NCI-H82 treated with DMSO at 0.1 percent for 48 hours (cell line): ENCODE measurements around the gene CPN2.

ENCODE experiments used
- DNase-seq: peaks from one replicate; lab custom pipeline; 2025; ENCODE audit not compliant: unreplicated experiment; lab: John Stamatoyannopoulos, UW

The CPN2 gene

GRCh38 chr3:194329583-194329965, 21.6 kb downstream of the CPN2 start:
- DNase-seq, result no peak

GRCh38 chr3:194328942-194329582, 22.1 kb downstream of the CPN2 start:
- no peak for DNase-seq

- no peak for DNase-seq
These were observed 23.0 kb downstream of the CPN2 start for GRCh38 chr3:194328053-194328657.

GRCh38 chr3:194327218-194328052, 23.7 kb downstream of the CPN2 start:
- no peak for DNase-seq

DNA sequence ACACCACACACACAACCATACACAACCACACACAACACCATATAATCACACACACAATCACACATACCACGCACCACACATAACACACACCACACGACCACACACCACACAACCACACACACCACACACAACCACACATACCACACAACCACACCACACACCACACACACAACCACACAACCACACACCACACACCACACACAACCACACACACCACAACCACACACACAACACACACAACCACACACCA, 24.2 kb downstream of the CPN2 start:
- no peak for DNase-seq

GRCh38 chr3:194326192-194326967, 24.7 kb downstream of the CPN2 start:
- DNase-seq, result no peak

GRCh38 chr3:194325424-194326153, 25.5 kb downstream of the CPN2 start:
- no peak for DNase-seq

- no peak for DNase-seq
These were observed 26.3 kb downstream of the CPN2 start for GRCh38 chr3:194324823-194325327.

DNA sequence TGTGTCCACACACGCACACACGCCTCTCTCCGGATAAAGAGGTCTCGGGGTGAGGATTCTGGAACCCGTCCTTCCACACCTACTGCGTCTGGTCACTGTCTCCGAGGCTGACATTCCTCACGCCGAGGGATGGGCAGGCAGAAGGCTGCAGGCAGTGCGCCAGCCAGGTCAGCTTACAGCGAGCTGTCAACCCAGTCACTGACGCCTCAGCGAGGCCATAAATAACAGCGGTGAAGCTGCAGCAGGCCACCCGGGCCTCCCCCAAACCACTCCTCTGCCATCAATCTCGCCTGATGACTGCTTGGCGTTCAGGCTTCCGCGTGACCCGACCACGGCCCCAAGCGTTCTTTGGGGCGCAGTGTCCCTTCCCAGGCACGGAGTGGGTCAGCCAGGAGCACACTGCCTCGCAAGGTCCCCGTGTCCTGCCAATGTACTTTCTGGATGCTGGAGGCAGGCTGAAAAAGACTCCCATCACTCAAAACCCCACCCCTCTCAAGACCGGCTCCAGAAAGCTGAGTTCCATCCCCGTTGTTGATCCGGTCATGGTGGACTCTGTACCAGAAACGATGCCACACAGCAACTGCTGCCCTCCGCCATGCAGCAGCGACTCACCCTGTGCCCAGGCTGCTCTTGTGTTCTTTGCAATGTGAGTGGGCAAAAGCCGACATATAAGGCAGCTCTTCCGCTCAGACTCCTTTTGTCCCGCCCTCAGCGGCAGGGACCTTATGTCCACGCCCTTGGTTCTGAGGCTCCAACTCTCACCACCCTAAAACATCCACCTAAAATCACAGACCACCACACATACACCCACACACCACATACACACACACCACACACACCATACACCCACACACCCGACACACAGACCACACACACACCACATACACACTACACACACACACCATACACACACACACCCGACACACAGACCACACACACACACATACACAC, 27.1 kb downstream of the CPN2 start:
- DNase-seq, result no peak

DNA sequence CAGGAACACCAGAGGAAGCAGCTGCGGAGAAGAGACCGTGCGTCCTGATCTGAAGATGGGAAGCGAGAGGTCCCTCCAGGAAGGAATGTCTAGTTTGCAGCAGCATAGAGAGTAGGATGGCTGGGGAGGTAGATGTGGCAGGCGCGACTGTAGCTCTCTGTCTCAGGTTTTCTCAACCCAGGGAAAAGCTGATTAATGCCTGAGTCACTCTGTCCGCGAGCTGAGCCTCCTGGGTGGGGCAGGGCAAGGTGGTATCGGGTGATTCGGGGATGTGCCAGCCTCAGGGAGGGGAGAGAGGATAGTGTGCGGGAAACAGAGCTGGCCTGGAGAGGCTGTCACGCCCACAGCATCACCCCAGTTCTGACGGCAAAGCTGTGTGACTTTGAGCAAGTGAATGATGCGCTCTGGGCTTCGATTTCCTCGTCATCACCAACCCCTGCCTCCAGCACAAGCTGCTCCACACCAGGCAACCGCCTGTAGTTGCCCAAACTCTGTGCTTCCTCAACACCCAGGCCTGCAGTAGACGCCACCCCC, 28.4 kb downstream of the CPN2 start:
- DNase-seq, result no peak

DNA sequence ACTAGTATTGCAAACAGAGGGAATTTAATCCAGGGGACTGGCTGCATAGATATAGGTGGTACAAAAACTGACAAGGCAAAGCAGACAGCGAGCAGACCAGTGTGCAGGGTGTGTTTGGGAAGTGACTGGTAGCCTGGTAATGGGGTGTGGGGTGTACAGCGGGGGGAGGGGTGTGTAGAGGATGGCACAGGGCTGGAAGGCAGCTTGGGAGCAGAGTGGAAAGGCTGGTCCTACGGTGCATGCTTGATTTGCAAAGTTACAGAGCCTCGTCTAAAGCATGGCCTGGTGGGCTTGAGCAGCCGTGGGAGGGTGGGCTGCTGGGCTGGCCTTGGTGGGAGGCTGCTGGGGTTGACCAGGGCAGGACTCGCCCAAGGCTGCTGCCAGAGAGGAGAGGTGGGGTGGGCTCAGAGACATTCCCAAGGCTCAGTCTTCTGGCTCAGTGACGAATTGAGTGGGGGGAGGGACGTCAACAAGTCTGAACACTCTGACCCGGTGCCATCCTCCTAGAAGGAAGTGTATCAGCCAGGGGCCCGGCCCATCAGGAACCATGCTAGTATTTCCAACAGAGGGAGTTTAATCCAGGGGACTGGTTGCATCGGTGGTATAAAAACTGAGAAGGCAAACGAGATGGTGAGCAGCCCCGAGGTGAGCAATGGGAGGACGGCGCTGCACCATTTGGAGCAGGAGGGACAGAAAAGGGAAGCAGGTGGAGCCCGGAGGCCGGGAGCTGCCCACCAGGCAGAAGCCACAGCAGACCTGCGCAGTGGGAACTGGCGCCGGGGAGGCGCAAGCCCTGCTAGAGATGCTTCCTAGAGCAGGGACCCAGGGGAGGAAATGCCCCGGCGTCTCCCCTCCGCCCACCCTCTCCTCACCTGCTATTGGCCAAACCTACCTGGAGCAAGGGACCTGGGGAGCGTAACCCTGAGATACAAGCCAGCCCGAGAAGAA, 29.2 kb downstream of the CPN2 start:
- no peak for DNase-seq

GRCh38 chr3:194320744-194321243, 30.3 kb downstream of the CPN2 start:
- DNase-seq, result no peak

GRCh38 chr3:194320100-194320499, 31.0 kb downstream of the CPN2 start:
- DNase-seq, result no peak

DNA sequence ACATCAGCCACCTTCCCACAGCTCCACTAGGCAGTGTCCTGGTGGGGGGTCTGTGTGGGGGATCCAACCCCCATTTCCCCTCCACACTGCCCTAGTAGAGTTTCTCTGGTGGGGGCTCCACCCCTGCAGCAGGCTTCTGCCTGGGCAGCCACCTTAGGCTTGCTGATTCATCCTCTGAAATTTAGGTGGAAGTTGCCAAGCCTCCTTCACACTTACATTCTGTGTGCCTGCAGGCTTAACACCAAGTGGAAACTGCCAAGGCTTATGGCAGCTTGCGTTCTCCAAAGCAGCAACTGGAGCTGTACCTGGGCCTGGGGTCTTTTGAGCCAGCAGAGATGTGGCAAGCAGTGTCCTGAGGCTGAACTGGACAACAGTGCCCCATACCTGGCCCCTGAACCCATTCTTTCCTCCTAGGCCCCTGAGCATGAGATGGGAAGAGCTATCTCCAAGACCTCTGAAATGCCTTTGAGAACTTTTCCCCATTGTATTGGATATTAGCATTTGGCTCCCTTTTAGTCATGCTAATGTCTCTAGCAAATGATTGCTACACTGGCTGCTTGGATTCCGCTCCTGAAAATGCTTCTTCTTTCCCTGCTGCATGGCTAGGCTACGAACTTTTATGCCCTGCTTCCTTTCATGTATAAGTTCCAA, 32.5 kb downstream of the CPN2 start:
- no peak for DNase-seq

GRCh38 chr3:194316918-194317317, 34.2 kb downstream of the CPN2 start:
- DNase-seq, result no peak

GRCh38 chr3:194315965-194316361, 35.2 kb downstream of the CPN2 start:
- no peak for DNase-seq

DNA sequence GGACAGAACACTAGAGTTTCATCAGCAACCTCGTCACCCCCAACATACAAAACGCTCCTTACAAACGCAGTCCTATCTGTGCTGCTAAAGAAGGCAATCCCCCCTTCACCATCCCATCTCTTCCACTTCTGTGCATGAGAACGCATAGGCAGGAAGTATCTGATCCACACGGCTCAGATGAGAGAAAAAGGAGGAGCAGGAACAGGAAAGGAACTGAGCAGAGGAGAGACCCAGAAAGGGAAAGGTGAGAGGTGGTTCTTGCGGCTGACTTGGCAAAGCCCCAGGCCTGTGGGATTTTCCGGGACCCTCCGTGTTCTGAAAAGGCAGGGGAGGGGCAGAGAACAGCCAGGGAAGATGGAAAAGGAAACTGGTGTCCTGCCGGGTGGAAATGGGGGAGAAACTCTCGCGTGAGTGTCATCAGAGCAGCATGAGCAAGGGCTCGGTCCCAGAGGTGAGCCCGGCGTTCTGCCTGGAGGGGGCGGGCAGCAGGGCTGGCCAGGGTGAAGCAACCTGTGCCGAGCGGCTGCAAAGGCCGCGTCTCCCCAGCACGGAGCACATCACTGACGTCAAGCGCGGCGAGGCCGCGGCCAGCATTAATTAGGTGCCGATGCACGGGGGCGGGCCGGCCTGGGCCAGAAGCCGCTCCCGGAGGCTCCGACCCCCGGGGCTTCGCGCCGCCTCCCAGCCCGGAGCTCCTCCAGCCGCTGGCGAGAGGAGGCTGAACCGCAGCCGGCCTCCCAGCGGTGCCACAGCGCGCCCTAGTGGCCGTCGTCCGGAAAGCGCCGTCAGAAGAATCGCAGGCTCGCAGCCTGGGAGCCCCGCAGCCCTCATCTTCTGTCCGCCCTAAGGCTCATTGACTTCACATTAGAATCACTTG, 35.8 kb downstream of the CPN2 start:
- DNase-seq, result no peak
